GM23338 (cell line): Measurements from ENCODE around the gene OR4D5. TPM values are rescaled to one million over a fixed set of nuclear protein-coding genes. Genes with fewer than 3 reads are reported as not detected.

Experiments
- ZNF462 ChIP-seq: fragments of 250-450 bp; sonication (Bioruptor Pico); IDR thresholded peaks from 2 replicates; pipeline ENCODE4 v1.5.0; 2020; ENCODE audit warnings: mild to moderate bottlenecking, moderate library complexity
- polyA plus RNA-seq: library from polyadenylated mRNA; unstranded; fragments of >200 nt; fragmentation: Nextera tagmentation; extraction: Ambion mirVana; gene quantifications from 2 replicates; pipeline ENCODE4 v1.2.1, GENCODE V29; 2016
- total RNA-seq: library from RNA; depleted of rRNA; stranded (reverse); fragments of >200 nt; shearing (Covaris generic); gene quantifications from 2 replicates; pipeline ENCODE4 v1.2.3, GENCODE V29; 2014; rRNA removed

The OR4D5 gene
- total and polyA plus RNA-seq, 2 experiments from 2014 or later: not detected

DNA sequence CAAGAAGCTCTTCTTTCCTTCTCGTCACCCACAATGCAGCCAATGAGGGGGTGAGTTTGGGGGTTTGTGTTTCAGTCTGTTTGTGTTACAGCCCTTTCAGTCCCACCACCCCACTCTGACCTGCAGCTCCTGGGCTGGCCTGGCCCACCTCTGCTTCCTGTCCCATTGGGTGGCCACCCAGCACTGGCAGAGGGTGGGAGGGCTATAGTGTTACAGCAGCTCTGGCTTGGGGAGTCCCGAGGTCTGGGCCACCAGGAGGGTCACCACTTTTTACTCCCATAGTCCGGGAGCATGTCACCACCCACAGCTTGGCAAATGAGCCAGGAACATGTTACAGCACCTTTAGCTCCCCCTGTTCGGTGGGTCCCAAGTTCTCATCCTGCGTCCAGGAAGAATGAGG is 39.9 kb downstream of the OR4D5 start (continued):
- TF ChIP-seq ZNF462: no peak

Other genes starting within 250 kb of the OR4D5 start
- 33.0 and 36.7 TPM in 2 replicates for gene ZNF202, start 198.0 kb upstream of the OR4D5 start, total RNA-seq
- gene ZNF202, start 198.0 kb upstream of the OR4D5 start, polyA plus RNA-seq: 16.1 and 18.2 TPM in 2 replicates
- not detected in 2 replicates for gene OR6X1, start 185.1 kb upstream of the OR4D5 start, total RNA-seq
- gene OR6X1, start 185.1 kb upstream of the OR4D5 start, polyA plus RNA-seq: not detected in 2 replicates
- gene OR6M1, start 133.3 kb upstream of the OR4D5 start, total RNA-seq: not detected in 2 replicates
- not detected in 2 replicates for gene OR6M1, start 133.3 kb upstream of the OR4D5 start, polyA plus RNA-seq
- not detected in 2 replicates for gene TMEM225, start 53.9 kb upstream of the OR4D5 start, total RNA-seq
- gene TMEM225, start 53.9 kb upstream of the OR4D5 start, polyA plus RNA-seq: not detected in 2 replicates
- 0.14 and 0.74 TPM in 2 replicates for gene OR8D4, start 37.5 kb upstream of the OR4D5 start, total RNA-seq
- gene OR8D4, start 37.5 kb upstream of the OR4D5 start, polyA plus RNA-seq: not detected in 2 replicates
- not detected in 2 replicates for gene OR6T1, start 4.2 kb downstream of the OR4D5 start, total RNA-seq
- not detected in 2 replicates for gene OR6T1, start 4.2 kb downstream of the OR4D5 start, polyA plus RNA-seq
- not detected in 2 replicates for gene OR10S1, start 38.2 kb downstream of the OR4D5 start, total RNA-seq
- not detected in 2 replicates for gene OR10S1, start 38.2 kb downstream of the OR4D5 start, polyA plus RNA-seq
- gene OR10G6, start 55.5 kb downstream of the OR4D5 start, total RNA-seq: not detected in 2 replicates
- not detected in 2 replicates for gene OR10G6, start 55.5 kb downstream of the OR4D5 start, polyA plus RNA-seq
- gene OR10G4, start 73.4 kb downstream of the OR4D5 start, total RNA-seq: not detected in 2 replicates
- gene OR10G4, start 73.4 kb downstream of the OR4D5 start, polyA plus RNA-seq: not detected in 2 replicates
- gene OR10G9, start 83.4 kb downstream of the OR4D5 start, total RNA-seq: not detected in 2 replicates
- not detected in 2 replicates for gene OR10G9, start 83.4 kb downstream of the OR4D5 start, polyA plus RNA-seq
- gene OR10G8, start 87.2 kb downstream of the OR4D5 start, total RNA-seq: not detected in 2 replicates
- not detected in 2 replicates for gene OR10G8, start 87.2 kb downstream of the OR4D5 start, polyA plus RNA-seq
- gene OR10G7, start 101.7 kb downstream of the OR4D5 start, total RNA-seq: not detected in 2 replicates
- gene OR10G7, start 101.7 kb downstream of the OR4D5 start, polyA plus RNA-seq: not detected in 2 replicates
- 13.5 and 15.2 TPM in 2 replicates for gene VWA5A, start 175.8 kb downstream of the OR4D5 start, total RNA-seq
- 10.0 and 10.4 TPM in 2 replicates for gene VWA5A, start 175.8 kb downstream of the OR4D5 start, polyA plus RNA-seq
- not detected in 2 replicates for gene OR10D3, start 243.7 kb downstream of the OR4D5 start, total RNA-seq
- gene OR10D3, start 243.7 kb downstream of the OR4D5 start, polyA plus RNA-seq: not detected in 2 replicates